OCI-LY1 (cell line): ENCODE data around the gene QRSL1.

Source experiments
- CTCF ChIP-seq: fragments of 200-600 bp; sonication (generic), shearing (Covaris generic); IDR thresholded peaks from 2 replicates; pipeline ENCODE4 v1.5.1; 2017; ENCODE audit warnings: mild to moderate bottlenecking, antibody characterized with exemption, low read length, moderate library complexity, mixed read lengths
- EZH2 ChIP-seq: fragments of 200-600 bp; sonication (generic), shearing (Covaris generic); IDR thresholded peaks from 2 replicates; pipeline ENCODE4 v1.8.0; 2017; ENCODE audit warnings: borderline replicate concordance, mixed run types, mild to moderate bottlenecking, antibody characterized with exemption, low read length, moderate library complexity, mixed read lengths

DNA sequence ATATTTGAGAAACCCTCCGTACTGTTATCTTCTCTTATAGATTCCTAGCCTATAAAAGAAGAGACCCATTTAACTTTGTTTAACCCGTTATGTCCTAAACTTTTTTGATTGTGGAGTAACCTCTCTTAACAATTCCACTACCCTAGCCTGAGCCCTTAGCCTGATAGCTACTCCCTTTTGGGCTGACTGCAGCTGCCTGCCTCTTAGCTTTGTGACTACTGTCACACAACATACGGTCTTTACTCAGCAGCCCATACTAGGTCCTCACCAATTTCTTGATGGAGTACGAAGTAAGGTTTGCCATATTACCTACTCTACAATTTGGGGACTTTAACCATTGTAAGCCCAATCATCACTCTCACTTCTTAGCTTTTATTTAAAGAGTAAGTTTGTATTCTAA, 72.7 kb downstream of the QRSL1 start:
- TF ChIP-seq EZH2 (no peak), CTCF (no peak)
